Transverse colon (tissue), 4 donors: ENCODE results near the gene ADORA3. TPM values are rescaled to one million over a fixed set of nuclear protein-coding genes. Genes with fewer than 3 reads are reported as not detected.
A peak's percentile ranks its signal among the peaks of the same experiment; 100 is the strongest.

ENCODE experiments used
- DNase-seq: peaks from one replicate; pipeline ENCODE4 v3.0.0-alpha.2; 2019
- H3K27ac ChIP-seq, 4 donors: fragments of 200-600 bp; sonication (generic); 2 replicates each; pipeline ENCODE4 v1.5.1; 2016 to 2018; ENCODE audit warnings: inconsistent platforms in 4 of 4
- H3K27me3 ChIP-seq: fragments of 200-600 bp; sonication (generic); 2 replicates; pipeline ENCODE4 v1.5.1; 2017; ENCODE audit warnings: inconsistent platforms
- H3K36me3 ChIP-seq, 4 donors: fragments of 200-600 bp; sonication (generic); 2 replicates each; pipeline ENCODE4 v1.5.1; 2017 to 2019; ENCODE audit warnings: inconsistent platforms in 4 of 4
- H3K4me1 ChIP-seq, 4 donors: fragments of 200-600 bp; sonication (generic); 2 replicates each; pipeline ENCODE4 v1.5.1; 2017 to 2020; ENCODE audit warnings: inconsistent platforms in 4 of 4
- H3K4me3 ChIP-seq, 4 donors: fragments of 200-600 bp; sonication (generic); 1 replicate in 1 of 4; 2 replicates in 3 of 4; pipeline versions ENCODE4 v1.5.1 to v1.6.1; 2017 to 2019; ENCODE audit warnings: inconsistent platforms in 4 of 4
- H3K9me3 ChIP-seq, 2 donors: fragments of 200-600 bp; sonication (generic); 2 replicates each; pipeline ENCODE4 v1.5.1; 2017 to 2019; ENCODE audit warnings: inconsistent platforms in 2 of 2
- CTCF ChIP-seq, 5 experiments: fragments of 200-600 bp in 3 of 5; fragments of 450-650 bp in 2 of 5; sonication (generic) in 3 of 5; IDR thresholded peaks; 1 replicate in 2 of 5; 2 replicates in 3 of 5; pipeline ENCODE4 v1.5.1; 2016 to 2017; ENCODE audit warnings: antibody characterized with exemption in 5 of 5, inconsistent platforms in 3 of 5, mild to moderate bottlenecking in 2 of 5, moderate library complexity in 1 of 5
- EP300 ChIP-seq: sonication (generic); formaldehyde crosslinking; IDR thresholded peaks from one replicate; pipeline ENCODE4 v1.6.1; 2017; ENCODE audit warnings: antibody characterized with exemption, low read depth
- POLR2A ChIP-seq: fragments of 450-650 bp; IDR thresholded peaks from one replicate; pipeline ENCODE4 v1.6.1; 2016; ENCODE audit warnings: antibody characterized with exemption, mild to moderate bottlenecking, moderate library complexity
- POLR2AphosphoS5 ChIP-seq, 3 donors: sonication (generic); formaldehyde crosslinking; IDR thresholded peaks; one replicate each; pipeline ENCODE4 v1.6.1; 2016; ENCODE audit warnings: antibody characterized with exemption in 3 of 3
- WGBS, 2 donors: methylation state at CpG; one replicate each; pipeline ENCODE4 v1.1.5; 2018; ENCODE audit warnings: low coverage in 1 of 2; 5-methylcytosine and 5-hydroxymethylcytosine counted together
- in situ Hi-C, 4 donors: fragments of 200-750 bp; cut with MboI; loops; one replicate each; pipeline versions ENCODE4 v1.15.0 to v1.15.1; 2017; ENCODE audit warnings: low sequenced_read_pairs in 3 of 4, low pct_ligation_motif_present in 1 of 4, low pct_unique_long_range_greater_than_20kb in 1 of 4
- intact Hi-C: fragments of 100-400 bp; cut with DNase I; formaldehyde crosslinking; loops from one replicate; pipeline ENCODE4 v1.15.1; 2023; ENCODE audit warnings: low total_unique reads
- total RNA-seq, 4 donors: library from RNA; depleted of rRNA; stranded (reverse); fragments of >200 nt; gene quantifications; one replicate each; pipeline ENCODE4 v1.1.0, GENCODE V29; 2016

ADORA3 gene
- total RNA-seq, 4 donors from 2014 or later: 2.9 to 5.7 TPM; not detected in 2

- TF ChIP-seq EP300 (peak; percentile 86), POLR2AphosphoS5 (IDR thresholded peaks at IDR 0.05) (peak; percentile 29 to 49 (median 33)), CTCF (IDR thresholded peaks at IDR 0.05) (no peak), POLR2A (peak; percentile 38)
- Histone ChIP-seq H3K4me3 (no peak overlapping the region), H3K27ac (peak overlapping the region; percentile 10 to 70 (median 46)), H3K9me3 (no peaks in the 10 kb centered on the region), H3K4me1 (no peaks in the 10 kb centered on the region), H3K27me3 (no peaks in the 10 kb centered on the region), H3K36me3 (no peaks in the 10 kb centered on the region)
- intact Hi-C loops (no loop called here), in situ Hi-C loops (loop anchor here (10.0 to 25.0 kb wide), 4 partner anchors 248 to 873 kb away; partner anchors contain the start of genes DDX20 (in 1 of the 4) and INKA2 (in 1 of the 4))
- peak; percentile 25 for DNase-seq
- WGBS, 2 donors: 86% methylated on average over 4 of the region's 4 CpGs; no CpG with 5 or more reads in 1 of the 2 donors
These were observed 13.8 kb downstream of the ADORA3 start for GRCh38 chr1:111489604-111490003.

GRCh38 chr1:111488669-111489068 is 14.8 kb downstream of the ADORA3 start:
- intact Hi-C loops (no loop called here), in situ Hi-C loops (loop anchor here (10.0 to 25.0 kb wide), 4 partner anchors 249 to 874 kb away; partner anchors contain the start of genes DDX20 (in 1 of the 4) and INKA2 (in 1 of the 4))
- Histone ChIP-seq H3K27me3 (no peaks in the 10 kb centered on the region), H3K4me3 (no peak overlapping the region), H3K36me3 (no peaks in the 10 kb centered on the region), H3K4me1 (no peaks in the 10 kb centered on the region), H3K9me3 (no peaks in the 10 kb centered on the region), H3K27ac (peak overlapping the region; percentile 0 to 70 (median 36))
- WGBS, 2 donors: 90 to 93% methylated on average over 2 to 9 of the region's 9 CpGs
- no peak for DNase-seq
- no peak for TF ChIP-seq CTCF (IDR thresholded peaks at IDR 0.05)
- TF ChIP-seq EP300: no peak
- no peak for TF ChIP-seq POLR2AphosphoS5 (IDR thresholded peaks at IDR 0.05)
- no peak for TF ChIP-seq POLR2A

GRCh38 chr1:111487133-111487532 is 16.3 kb downstream of the ADORA3 start:
- no peak overlapping the region for H3K4me3 ChIP-seq
- H3K4me1 ChIP-seq: no peaks in the 10 kb centered on the region
- no peak for DNase-seq
- H3K27me3 ChIP-seq: no peaks in the 10 kb centered on the region
- in situ Hi-C loops (loop anchor here (10.0 to 25.0 kb wide), 4 partner anchors 250 to 875 kb away; partner anchors contain the start of genes DDX20 (in 1 of the 4) and INKA2 (in 1 of the 4)), intact Hi-C loops (no loop called here)
- no peak for TF ChIP-seq EP300
- TF ChIP-seq POLR2AphosphoS5 (IDR thresholded peaks at IDR 0.05): no peak
- no peak for TF ChIP-seq POLR2A
- TF ChIP-seq CTCF (IDR thresholded peaks at IDR 0.05): no peak
- no peaks in the 10 kb centered on the region for H3K36me3 ChIP-seq
- 87% methylated on average over 6 of the region's 6 CpGs for WGBS, 2 donors
- no peak overlapping the region for H3K27ac ChIP-seq
- H3K9me3 ChIP-seq: no peaks in the 10 kb centered on the region

- in situ Hi-C loops: loop anchor here (10.0 to 25.0 kb wide), 4 partner anchors 251 to 876 kb away; partner anchors contain the start of genes DDX20 (in 1 of the 4) and INKA2 (in 1 of the 4)
These were observed 17.0 kb downstream of the ADORA3 start for GRCh38 chr1:111486431-111486830.

More at GRCh38 chr1:111486431-111486830, 17.0 kb downstream of the ADORA3 start:
- no peak for DNase-seq
- H3K4me3 ChIP-seq: no peak overlapping the region
- no peaks in the 10 kb centered on the region for H3K27me3 ChIP-seq
- H3K36me3 ChIP-seq: no peaks in the 10 kb centered on the region
- TF ChIP-seq EP300 (no peak), POLR2A (no peak)
- 98% methylated on average over 7 of the region's 7 CpGs; no CpG with 5 or more reads in 1 of the 2 donors for WGBS, 2 donors
- H3K4me1 ChIP-seq: peaks cover 0 to 4% (median 2%) of the 10 kb centered on the region in 4 donors
- intact Hi-C loops: no loop called here
- no peaks in the 10 kb centered on the region for H3K9me3 ChIP-seq
- no peak overlapping the region for H3K27ac ChIP-seq
